ENCODE results near the gene DUSP16. TPM values are rescaled to one million over a fixed set of nuclear protein-coding genes. Genes with fewer than 3 reads are reported as not detected.
A peak's percentile ranks its signal among the peaks of the same experiment; 100 is the strongest.
"Not testable (repeated sequence)": the region's sequence is repeated elsewhere in the genome, so short reads cannot be mapped to it uniquely, and the experiment has no call there.

The DUSP16 gene
- total RNA-seq, 1 donor from 2014 or later: 12.9 TPM

GRCh38 chr12:12482150-12482761, 80.4 kb downstream of the DUSP16 start:
- no peak for ATAC-seq

GRCh38 chr12:12481631-12482030, 81.0 kb downstream of the DUSP16 start:
- intact Hi-C loops (cut with micrococcal nuclease): no loop called here

More at GRCh38 chr12:12482150-12482761, 80.4 kb downstream of the DUSP16 start:
- DNase-seq: no peak
- intact Hi-C loops (cut with micrococcal nuclease): no loop called here

GRCh38 chr12:12480074-12480473, 82.6 kb downstream of the DUSP16 start:
- DNase-seq (no peak), ATAC-seq (no peak)
- intact Hi-C loops (cut with micrococcal nuclease): no loop called here

More at GRCh38 chr12:12481631-12482030, 81.0 kb downstream of the DUSP16 start:
- DNase-seq: no peak
- ATAC-seq: no peak

- DNase-seq (no peak), ATAC-seq (no peak)
- intact Hi-C loops (cut with micrococcal nuclease): no loop called here
These were observed 85.2 kb downstream of the DUSP16 start for GRCh38 chr12:12477532-12477890.

GRCh38 chr12:12476857-12477531, 85.7 kb downstream of the DUSP16 start:
- no peak for DNase-seq
- no peak for ATAC-seq
- intact Hi-C loops (cut with micrococcal nuclease): no loop called here

GRCh38 chr12:12474931-12475795, 87.5 kb downstream of the DUSP16 start:
- DNase-seq (no peak), ATAC-seq (peak; percentile 43)
- intact Hi-C loops (cut with micrococcal nuclease): no loop called here

- intact Hi-C loops (cut with micrococcal nuclease): no loop called here
- no peak for DNase-seq
- no peak for ATAC-seq
These were observed 88.2 kb downstream of the DUSP16 start for GRCh38 chr12:12474471-12474928.

GRCh38 chr12:12473223-12473622, 89.4 kb downstream of the DUSP16 start:
- DNase-seq (no peak), ATAC-seq (no peak)
- intact Hi-C loops (cut with micrococcal nuclease): no loop called here

- DNase-seq; intact Hi-C loops (cut with micrococcal nuclease); ATAC-seq: not testable (repeated sequence)
These were observed 90.4 kb downstream of the DUSP16 start for GRCh38 chr12:12471982-12472961.

GRCh38 chr12:12470751-12471306, 91.8 kb downstream of the DUSP16 start:
- ATAC-seq: no peak
- no peak for DNase-seq
- intact Hi-C loops (cut with micrococcal nuclease): no loop called here

GRCh38 chr12:12469386-12469785, 93.3 kb downstream of the DUSP16 start:
- ATAC-seq: no peak
- intact Hi-C loops (cut with micrococcal nuclease): no loop called here
- DNase-seq: no peak

GRCh38 chr12:12468575-12468974, 94.1 kb downstream of the DUSP16 start:
- DNase-seq: no peak
- no peak for ATAC-seq
- intact Hi-C loops (cut with micrococcal nuclease): no loop called here

GRCh38 chr12:12467688-12468261, 94.9 kb downstream of the DUSP16 start:
- intact Hi-C loops (cut with micrococcal nuclease): no loop called here
- ATAC-seq (no peak), DNase-seq (no peak)

GRCh38 chr12:12467264-12467663, 95.4 kb downstream of the DUSP16 start:
- intact Hi-C loops (cut with micrococcal nuclease): no loop called here
- no peak for DNase-seq
- no peak for ATAC-seq

- DNase-seq (no peak), ATAC-seq (no peak)
- intact Hi-C loops (cut with micrococcal nuclease): no loop called here
These were observed 96.5 kb downstream of the DUSP16 start for GRCh38 chr12:12466157-12466556.

- ATAC-seq (no peak), DNase-seq (no peak)
- intact Hi-C loops (cut with micrococcal nuclease): no loop called here
These were observed 97.1 kb downstream of the DUSP16 start for GRCh38 chr12:12465522-12465921.

- DNase-seq: no peak
- ATAC-seq: no peak
- intact Hi-C loops (cut with micrococcal nuclease): loop anchor here (2.0 kb wide), 1 partner anchor 45 kb away; no protein-coding TSS in a partner anchor
These were observed 100.7 kb downstream of the DUSP16 start for GRCh38 chr12:12461923-12462315.
